ENCODE results near the gene MARK1. TPM values are rescaled to one million over a fixed set of nuclear protein-coding genes. Genes with fewer than 3 reads are reported as not detected.

Gene MARK1
- total RNA-seq, 5 donors from 2014 or later (not counting 1 experiment from before 2014, with no cell fraction given) = not detected

- Mint-ChIP-seq H3K27me3 (peaks cover 9 to 12% of the 10 kb centered on the region in 2 donors), H3K4me1 (no peaks in the 10 kb centered on the region), H3K9me3 (no peaks in the 10 kb centered on the region), H3K4me3 (no peak overlapping the region), H3K36me3 (no peaks in the 10 kb centered on the region), H3K27ac (no peak overlapping the region)
- ChIA-PET CTCF (no interaction called here), POLR2A (no interaction called here)
- ATAC-seq (replicated peaks in 1 of 4) (no peak), DNase-seq (no peak)
- Histone ChIP-seq H3K9me3 (no peaks in the 10 kb centered on the region), H3K4me3 (ENCODE audit: control insufficient read depth in 1 of 2, extremely low read depth in 1 of 2, low read length in 1 of 2) (no peak overlapping the region), H3K4me1 (ENCODE audit: control insufficient read depth in 1 of 2, extremely low read depth in 1 of 2, insufficient read depth in 2 of 2, low read length in 2 of 2) (no peaks in the 10 kb centered on the region), H3K27me3 (replicated peaks in 1 of 2; ENCODE audit: control insufficient read depth in 2 of 2, extremely low read depth in 1 of 2, insufficient read depth in 2 of 2, low read length in 1 of 2) (peaks cover 0 to 12% of the 10 kb centered on the region in 2 experiments), H3K36me3 (ENCODE audit: control insufficient read depth in 2 of 2, extremely low read depth in 1 of 2, insufficient read depth in 1 of 2, low read length in 1 of 2) (no peaks in the 10 kb centered on the region), H3K27ac (ENCODE audit: low read length) (no peak overlapping the region)
- WGBS (ENCODE audit: insufficient coverage) = 60% methylated on average over 1 of the region's 3 CpGs
Measured at GRCh38 chr1:220699044-220699443, 171.1 kb downstream of the MARK1 start.

GRCh38 chr1:220700556-220701179 is 172.7 kb downstream of the MARK1 start:
- Mint-ChIP-seq H3K4me3 (no peak overlapping the region), H3K27ac (no peak overlapping the region)

GRCh38 chr1:220701974-220702373 is 174.0 kb downstream of the MARK1 start:
- Mint-ChIP-seq H3K9me3 (no peaks in the 10 kb centered on the region), H3K4me3 (no peak overlapping the region), H3K27ac (no peak overlapping the region), H3K4me1 (no peaks in the 10 kb centered on the region), H3K36me3 (no peaks in the 10 kb centered on the region), H3K27me3 (peaks cover 9 to 12% of the 10 kb centered on the region in 2 donors)
- no peaks in the 10 kb centered on the region for H3K4me1 ChIP-seq (ENCODE audit: control insufficient read depth in 1 of 2, extremely low read depth in 1 of 2, insufficient read depth in 2 of 2, low read length in 2 of 2)
- H3K9me3 ChIP-seq = no peaks in the 10 kb centered on the region
- H3K27me3 ChIP-seq (replicated peaks in 1 of 2; ENCODE audit: control insufficient read depth in 2 of 2, extremely low read depth in 1 of 2, insufficient read depth in 2 of 2, low read length in 1 of 2) = peaks cover 0 to 23% of the 10 kb centered on the region in 2 experiments
- no peak overlapping the region for H3K4me3 ChIP-seq (ENCODE audit: control insufficient read depth in 1 of 2, extremely low read depth in 1 of 2, low read length in 1 of 2)
- no peak overlapping the region for H3K27ac ChIP-seq (ENCODE audit: low read length)
- 52% methylated on average over 3 of the region's 6 CpGs for WGBS (ENCODE audit: insufficient coverage)
- no peaks in the 10 kb centered on the region for H3K36me3 ChIP-seq (ENCODE audit: control insufficient read depth in 2 of 2, extremely low read depth in 1 of 2, insufficient read depth in 1 of 2, low read length in 1 of 2)
- ATAC-seq (replicated peaks in 1 of 4) (no peak), DNase-seq (no peak)
- POLR2A ChIA-PET = no interaction called here
- CTCF ChIA-PET = no interaction called here

More at GRCh38 chr1:220700556-220701179, 172.7 kb downstream of the MARK1 start:
- Mint-ChIP-seq H3K27me3 (peaks cover 9 to 12% of the 10 kb centered on the region in 2 donors), H3K9me3 (no peaks in the 10 kb centered on the region), H3K36me3 (no peaks in the 10 kb centered on the region), H3K4me1 (no peaks in the 10 kb centered on the region)
- WGBS (ENCODE audit: insufficient coverage) = no CpG with 5 or more reads among the region's 2 CpGs
- Histone ChIP-seq H3K27ac (ENCODE audit: low read length) (no peak overlapping the region), H3K27me3 (replicated peaks in 1 of 2; ENCODE audit: control insufficient read depth in 2 of 2, extremely low read depth in 1 of 2, insufficient read depth in 2 of 2, low read length in 1 of 2) (peaks cover 0 to 16% of the 10 kb centered on the region in 2 experiments), H3K9me3 (no peaks in the 10 kb centered on the region), H3K4me3 (ENCODE audit: control insufficient read depth in 1 of 2, extremely low read depth in 1 of 2, low read length in 1 of 2) (no peak overlapping the region), H3K36me3 (ENCODE audit: control insufficient read depth in 2 of 2, extremely low read depth in 1 of 2, insufficient read depth in 1 of 2, low read length in 1 of 2) (no peaks in the 10 kb centered on the region), H3K4me1 (ENCODE audit: control insufficient read depth in 1 of 2, extremely low read depth in 1 of 2, insufficient read depth in 2 of 2, low read length in 2 of 2) (no peaks in the 10 kb centered on the region)
- ATAC-seq (replicated peaks in 1 of 4) (no peak), DNase-seq (no peak)
- ChIA-PET CTCF (no interaction called here), POLR2A (no interaction called here)

- Mint-ChIP-seq H3K9me3 (no peaks in the 10 kb centered on the region), H3K27ac (no peak overlapping the region), H3K4me1 (no peaks in the 10 kb centered on the region), H3K4me3 (no peak overlapping the region), H3K36me3 (no peaks in the 10 kb centered on the region), H3K27me3 (peaks cover 8 to 9% of the 10 kb centered on the region in 2 donors)
- ChIA-PET CTCF (interaction anchor here in 1 of 2 donors (0.6 to 0.7 kb wide), 2 partner anchors 8 to 504 kb away, joined by 3 read pairs; no protein-coding TSS in a partner anchor), POLR2A (no interaction called here)
- no peaks in the 10 kb centered on the region for H3K4me1 ChIP-seq (ENCODE audit: control insufficient read depth in 1 of 2, extremely low read depth in 1 of 2, insufficient read depth in 2 of 2, low read length in 2 of 2)
- no peak overlapping the region for H3K27ac ChIP-seq (ENCODE audit: low read length)
- 48% methylated on average over 3 of the region's 5 CpGs for WGBS (ENCODE audit: insufficient coverage)
- ATAC-seq (replicated peaks in 1 of 4) (no peak), DNase-seq (no peak)
- H3K36me3 ChIP-seq (ENCODE audit: control insufficient read depth in 2 of 2, extremely low read depth in 1 of 2, insufficient read depth in 1 of 2, low read length in 1 of 2) = no peaks in the 10 kb centered on the region
- H3K27me3 ChIP-seq (replicated peaks in 1 of 2; ENCODE audit: control insufficient read depth in 2 of 2, extremely low read depth in 1 of 2, insufficient read depth in 2 of 2, low read length in 1 of 2) = peaks cover 0 to 28% of the 10 kb centered on the region in 2 experiments
- no peaks in the 10 kb centered on the region for H3K9me3 ChIP-seq
- H3K4me3 ChIP-seq (ENCODE audit: control insufficient read depth in 1 of 2, extremely low read depth in 1 of 2, low read length in 1 of 2) = no peak overlapping the region
Measured at GRCh38 chr1:220702733-220703270, 174.9 kb downstream of the MARK1 start.

- Mint-ChIP-seq H3K4me3 (no peak overlapping the region), H3K4me1 (no peaks in the 10 kb centered on the region), H3K36me3 (no peaks in the 10 kb centered on the region), H3K9me3 (no peaks in the 10 kb centered on the region), H3K27ac (no peak overlapping the region), H3K27me3 (peaks cover 8 to 9% of the 10 kb centered on the region in 2 donors)
- Histone ChIP-seq H3K9me3 (no peaks in the 10 kb centered on the region), H3K4me1 (ENCODE audit: control insufficient read depth in 1 of 2, extremely low read depth in 1 of 2, insufficient read depth in 2 of 2, low read length in 2 of 2) (no peaks in the 10 kb centered on the region), H3K27me3 (replicated peaks in 1 of 2; ENCODE audit: control insufficient read depth in 2 of 2, extremely low read depth in 1 of 2, insufficient read depth in 2 of 2, low read length in 1 of 2) (peaks cover 0 to 28% of the 10 kb centered on the region in 2 experiments), H3K4me3 (ENCODE audit: control insufficient read depth in 1 of 2, extremely low read depth in 1 of 2, low read length in 1 of 2) (no peak overlapping the region), H3K27ac (ENCODE audit: low read length) (no peak overlapping the region), H3K36me3 (ENCODE audit: control insufficient read depth in 2 of 2, extremely low read depth in 1 of 2, insufficient read depth in 1 of 2, low read length in 1 of 2) (no peaks in the 10 kb centered on the region)
- ATAC-seq (replicated peaks in 1 of 4) (no peak), DNase-seq (no peak)
- WGBS (ENCODE audit: insufficient coverage) = 67% methylated on average over 1 of the region's 4 CpGs
- ChIA-PET CTCF (interaction anchor here in 1 of 2 donors (0.7 kb wide), 1 partner anchor 9 kb away, joined by 3 read pairs; no protein-coding TSS in a partner anchor), POLR2A (no interaction called here)
Measured at GRCh38 chr1:220703305-220703704, 175.4 kb downstream of the MARK1 start.

DNA sequence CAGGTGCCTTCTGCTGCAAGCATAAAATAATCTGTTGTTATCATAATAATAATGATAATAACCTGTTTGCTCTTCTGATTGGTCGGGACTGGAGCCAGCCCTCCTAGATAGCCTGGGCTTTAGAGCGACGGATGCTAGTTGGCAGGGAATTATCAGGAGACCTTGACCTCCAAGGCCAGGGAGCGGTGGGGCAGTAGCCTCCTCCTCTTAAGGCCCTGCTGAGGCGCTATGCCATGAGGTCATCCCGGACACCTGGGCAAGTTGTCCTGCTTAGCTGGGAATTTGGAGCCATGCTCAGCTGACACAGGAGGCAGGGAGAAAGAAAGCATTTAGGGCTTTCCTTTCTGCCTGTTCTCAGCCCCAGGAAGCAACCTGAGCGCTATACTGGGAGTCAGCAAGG is 177.8 kb downstream of the MARK1 start:
- Histone ChIP-seq H3K4me3 (ENCODE audit: control insufficient read depth in 1 of 2, extremely low read depth in 1 of 2, low read length in 1 of 2) (no peak overlapping the region), H3K9me3 (no peaks in the 10 kb centered on the region), H3K27me3 (replicated peaks in 1 of 2; ENCODE audit: control insufficient read depth in 2 of 2, extremely low read depth in 1 of 2, insufficient read depth in 2 of 2, low read length in 1 of 2) (peaks cover 0 to 28% of the 10 kb centered on the region in 2 experiments), H3K36me3 (ENCODE audit: control insufficient read depth in 2 of 2, extremely low read depth in 1 of 2, insufficient read depth in 1 of 2, low read length in 1 of 2) (no peaks in the 10 kb centered on the region), H3K4me1 (ENCODE audit: control insufficient read depth in 1 of 2, extremely low read depth in 1 of 2, insufficient read depth in 2 of 2, low read length in 2 of 2) (no peaks in the 10 kb centered on the region), H3K27ac (ENCODE audit: low read length) (no peak overlapping the region)
- DNase-seq = no peak
- Mint-ChIP-seq H3K9me3 (no peaks in the 10 kb centered on the region), H3K4me3 (no peak overlapping the region), H3K27ac (no peak overlapping the region), H3K27me3 (peaks cover 8 to 9% of the 10 kb centered on the region in 2 donors), H3K4me1 (peaks cover 0 to 5% (median 0%) of the 10 kb centered on the region in 3 donors), H3K36me3 (no peaks in the 10 kb centered on the region)
- no peak for ATAC-seq (replicated peaks in 1 of 4)
- 81% methylated on average over 7 of the region's 7 CpGs for WGBS (ENCODE audit: insufficient coverage)
- POLR2A ChIA-PET = no interaction called here
- CTCF ChIA-PET = no interaction called here

Measured in T-cell (primary cell).